K562 (cell line): ENCODE data around the gene WDR91. TPM values are rescaled to one million over a fixed set of nuclear protein-coding genes. Genes with fewer than 3 reads are reported as not detected.
A peak's percentile ranks its signal among the peaks of the same experiment; 100 is the strongest.

Source experiments
- CGGBP1 ChIP-seq: fragments of 250-450 bp; sonication (Bioruptor Pico); IDR thresholded peaks from 2 replicates; pipeline ENCODE4 v1.9.0; 2021; ENCODE audit warnings: mild to moderate bottlenecking
- CHAMP1 ChIP-seq: fragments of 450-650 bp; IDR thresholded peaks from 2 replicates; pipeline ENCODE4 v1.6.1; 2016; ENCODE audit warnings: mild to moderate bottlenecking
- E2F6 ChIP-seq, 2 experiments: IDR thresholded peaks; 2 replicates each; pipeline ENCODE4 v1.6.1; 2011; ENCODE audit warnings: borderline replicate concordance in 1 of 2, control low read depth in 1 of 2, low read depth in 1 of 2, low read length in 1 of 2, mild to moderate bottlenecking in 1 of 2, mixed read lengths in 1 of 2, moderate library complexity in 1 of 2; ENCODE audit not compliant: insufficient read depth in 1 of 2, insufficient read length in 1 of 2, poor library complexity in 1 of 2, severe bottlenecking in 1 of 2; ENCODE audit errors: extremely low read depth in 1 of 2
- EGR1 ChIP-seq: fragments of 450-650 bp; conservative IDR thresholded peaks from 2 replicates; pipeline ENCODE4 v1.6.1; 2017; ENCODE audit warnings: mild to moderate bottlenecking
- HINFP ChIP-seq: fragments of 450-650 bp; conservative IDR thresholded peaks from 2 replicates; pipeline ENCODE4 v1.6.1; 2016; ENCODE audit warnings: missing genetic modification characterization, low read depth, mild to moderate bottlenecking, control low read depth, missing compliant biosample characterization
- HMBOX1 ChIP-seq: sonication (generic); IDR thresholded peaks from 2 replicates; pipeline ENCODE4 v1.6.1; 2016
- HMGXB4 ChIP-seq: sonication (generic); formaldehyde crosslinking; IDR thresholded peaks from 2 replicates; pipeline ENCODE4 v1.8.1; 2023; ENCODE audit warnings: mild to moderate bottlenecking, missing genetic modification reagents
- MBD1 ChIP-seq: fragments of 250-450 bp; sonication (Bioruptor Pico); IDR thresholded peaks from 2 replicates; pipeline ENCODE4 v1.8.0; 2022; ENCODE audit warnings: inconsistent platforms
- MLX ChIP-seq, 2 experiments: fragments of 450-650 bp in 1 of 2; sonication (generic) in 1 of 2; formaldehyde crosslinking; conservative IDR thresholded peaks; 2 replicates each; pipeline versions ENCODE4 v1.4.0 to v1.8.1; 2020 to 2022; ENCODE audit warnings: mild to moderate bottlenecking in 1 of 2, missing genetic modification reagents in 1 of 2
- NCOR1 ChIP-seq: fragments of 450-650 bp; IDR thresholded peaks from 2 replicates; pipeline ENCODE4 v1.6.1; 2016; ENCODE audit warnings: mild to moderate bottlenecking, moderate library complexity
- NFE2L1 ChIP-seq: fragments of 450-650 bp; IDR thresholded peaks from 2 replicates; pipeline ENCODE4 v1.6.1; 2016; ENCODE audit warnings: missing genetic modification characterization, low read depth, mild to moderate bottlenecking, missing compliant biosample characterization, moderate library complexity, borderline replicate concordance
- PURB ChIP-seq: sonication (generic); formaldehyde crosslinking; IDR thresholded peaks from 2 replicates; pipeline ENCODE4 v1.9.0; 2021; ENCODE audit warnings: low read depth, mild to moderate bottlenecking, missing genetic modification reagents
- WHSC1 ChIP-seq: IDR thresholded peaks from one replicate; pipeline ENCODE4 v1.6.1; 2012; ENCODE audit warnings: low read length, control low read depth, inconsistent platforms
- ZC3H4 ChIP-seq: sonication (generic); formaldehyde crosslinking; IDR thresholded peaks from 2 replicates; pipeline ENCODE4 v1.9.0; 2021; ENCODE audit warnings: missing genetic modification reagents, borderline replicate concordance
- ZEB2 ChIP-seq: fragments of 450-650 bp; IDR thresholded peaks from 2 replicates; pipeline ENCODE4 v1.6.1; 2016
- ZNF23 ChIP-seq: fragments of 250-450 bp; sonication (Bioruptor Pico); IDR thresholded peaks from 2 replicates; pipeline ENCODE4 v1.4.0; 2020; ENCODE audit warnings: mild to moderate bottlenecking
- polyA plus RNA-seq, 8 experiments: library from polyadenylated mRNA; depleted of rRNA in 4 of 8; stranded (reverse) in 5 of 8; unstranded in 3 of 8; fragments of >200 nt; fragmentation: Nextera tagmentation in 2 of 8; fragmentation: Illumina TruSeq in 1 of 8; extraction: Ambion mirVana in 2 of 8; extraction: Trizol in 1 of 8; gene quantifications; 2 replicates each; pipeline versions ENCODE4 v1.2.1 to v1.2.3, GENCODE V29; 2011 to 2014; ENCODE audit warnings: inconsistent platforms in 1 of 8, missing spikeins in 1 of 8
- total RNA-seq, 7 experiments: library from RNA; depleted of rRNA in 6 of 7; stranded (reverse); fragments of >200 nt in 6 of 7; fragmentation: Illumina TruSeq in 2 of 7; extraction: Trizol in 2 of 7; gene quantifications; 2 replicates each; pipeline versions ENCODE4 v1.2.1 to v1.2.3, GENCODE V29; 2011 to 2021; ENCODE audit warnings: low replicate concordance in 1 of 7

Gene WDR91
- total and polyA plus RNA-seq, 9 of the 15 experiments (the other 6 are each of a cell fraction or from before 2014, with no cell fraction given) = 1.9 to 18.2 (median 9.8) TPM

GRCh38 chr7:135162382-135163001, 48.8 kb downstream of the WDR91 start (continued):
- TF ChIP-seq E2F6 (IDR thresholded peaks at IDR 0.05; ENCODE audit: borderline replicate concordance in 1 of 2, extremely low read depth in 1 of 2, insufficient read depth in 1 of 2, insufficient read length in 1 of 2, low read depth in 1 of 2, low read length in 1 of 2, poor library complexity in 1 of 2, severe bottlenecking in 1 of 2) (no peak), HMBOX1 (no peak), HMGXB4 (CRISPR knock-in tag) (no peak), NCOR1 (no peak), MBD1 (CRISPR knock-in tag) (no peak), CGGBP1 (CRISPR knock-in tag) (no peak), EGR1 (no peak), ZEB2 (peak; percentile 72; the same call in 1 of the 2 replicates), CHAMP1 (0 out of 2 replicates have a peak, but pooled peaks have one; percentile 40), NFE2L1 (tag) (no peak), HINFP (tag) (no peak), WHSC1 (no peak), MLX (CRISPR knock-in tag; conservative IDR thresholded peaks at IDR 0.05) (no peak), ZC3H4 (no peak), PURB (CRISPR knock-in tag) (no peak), ZNF23 (no peak)
